ENCODE results near the gene DMRTC1. TPM values are rescaled to one million over a fixed set of nuclear protein-coding genes. Genes with fewer than 3 reads are reported as not detected.
"Not testable (repeated sequence)": the region's sequence is repeated elsewhere in the genome, so short reads cannot be mapped to it uniquely, and the experiment has no call there.

DMRTC1 gene
- total RNA-seq (2014; rRNA removed; shearing (Covaris generic); ENCODE audit: low replicate concordance): not detected in 2 replicates

- DNase-seq (ENCODE audit: low read depth); in situ Hi-C loops (cut with HindIII; ENCODE audit: low pct_unique_long_range_greater_than_20kb, low sequenced_read_pairs): not testable (repeated sequence)
Observed at GRCh38 chrX:72943819-72944169, at the start of gene DMRTC1. Gene DMRTC1 (minus strand): TSS chrX:72943837. CDS start chrX:72875694, 68,143 bp downstream.

- DNase-seq (ENCODE audit: low read depth); in situ Hi-C loops (cut with HindIII; ENCODE audit: low pct_unique_long_range_greater_than_20kb, low sequenced_read_pairs): not testable (repeated sequence)
Observed at GRCh38 chrX:72980894-72981469, 37.3 kb upstream of the DMRTC1 start.

GRCh38 chrX:72974885-72975284, 31.2 kb upstream of the DMRTC1 start:
- DNase-seq (ENCODE audit: low read depth); in situ Hi-C loops (cut with HindIII; ENCODE audit: low pct_unique_long_range_greater_than_20kb, low sequenced_read_pairs): not testable (repeated sequence)

- in situ Hi-C loops (cut with HindIII; ENCODE audit: low pct_unique_long_range_greater_than_20kb, low sequenced_read_pairs); DNase-seq (ENCODE audit: low read depth): not testable (repeated sequence)
Observed at GRCh38 chrX:72971859-72972258, 28.2 kb upstream of the DMRTC1 start.

- in situ Hi-C loops (cut with HindIII; ENCODE audit: low pct_unique_long_range_greater_than_20kb, low sequenced_read_pairs); DNase-seq (ENCODE audit: low read depth): not testable (repeated sequence)
Observed at GRCh38 chrX:72959971-72960370, 16.3 kb upstream of the DMRTC1 start.

- in situ Hi-C loops (cut with HindIII; ENCODE audit: low pct_unique_long_range_greater_than_20kb, low sequenced_read_pairs); DNase-seq (ENCODE audit: low read depth): not testable (repeated sequence)
Observed at GRCh38 chrX:72943035-72943818, 410 bp downstream of the DMRTC1 start.

- DNase-seq (ENCODE audit: low read depth); in situ Hi-C loops (cut with HindIII; ENCODE audit: low pct_unique_long_range_greater_than_20kb, low sequenced_read_pairs): not testable (repeated sequence)
Observed at GRCh38 chrX:72942272-72942671, 1.4 kb downstream of the DMRTC1 start.

GRCh38 chrX:72937906-72938305, 5.7 kb downstream of the DMRTC1 start, which contains the start of gene FAM236A:
Gene FAM236A (plus strand): TSS chrX:72938206. CDS start chrX:72938263, 57 bp downstream.
- in situ Hi-C loops (cut with HindIII; ENCODE audit: low pct_unique_long_range_greater_than_20kb, low sequenced_read_pairs); DNase-seq (ENCODE audit: low read depth): not testable (repeated sequence)

GRCh38 chrX:72936882-72937455, 6.7 kb downstream of the DMRTC1 start:
- DNase-seq (ENCODE audit: low read depth); in situ Hi-C loops (cut with HindIII; ENCODE audit: low pct_unique_long_range_greater_than_20kb, low sequenced_read_pairs): not testable (repeated sequence)

- in situ Hi-C loops (cut with HindIII; ENCODE audit: low pct_unique_long_range_greater_than_20kb, low sequenced_read_pairs): not testable (repeated sequence)
Observed at GRCh38 chrX:72936455-72936854, 7.2 kb downstream of the DMRTC1 start.

GRCh38 chrX:72932283-72932682, 11.4 kb downstream of the DMRTC1 start:
- DNase-seq (ENCODE audit: low read depth); in situ Hi-C loops (cut with HindIII; ENCODE audit: low pct_unique_long_range_greater_than_20kb, low sequenced_read_pairs): not testable (repeated sequence)

More at GRCh38 chrX:72936455-72936854, 7.2 kb downstream of the DMRTC1 start:
- DNase-seq (ENCODE audit: low read depth): not testable (repeated sequence)

- in situ Hi-C loops (cut with HindIII; ENCODE audit: low pct_unique_long_range_greater_than_20kb, low sequenced_read_pairs); DNase-seq (ENCODE audit: low read depth): not testable (repeated sequence)
Observed at GRCh38 chrX:72916096-72916495, 27.5 kb downstream of the DMRTC1 start.

GRCh38 chrX:72912315-72912714, 31.3 kb downstream of the DMRTC1 start, which contains the start of gene FAM236C:
Gene FAM236C (plus strand): TSS chrX:72912615. CDS start chrX:72912715, 100 bp downstream.
- DNase-seq (ENCODE audit: low read depth); in situ Hi-C loops (cut with HindIII; ENCODE audit: low pct_unique_long_range_greater_than_20kb, low sequenced_read_pairs): not testable (repeated sequence)

- DNase-seq (ENCODE audit: low read depth); in situ Hi-C loops (cut with HindIII; ENCODE audit: low pct_unique_long_range_greater_than_20kb, low sequenced_read_pairs): not testable (repeated sequence)
Observed at GRCh38 chrX:72889740-72890139, 53.9 kb downstream of the DMRTC1 start.

- in situ Hi-C loops (cut with HindIII; ENCODE audit: low pct_unique_long_range_greater_than_20kb, low sequenced_read_pairs); DNase-seq (ENCODE audit: low read depth): not testable (repeated sequence)
Observed at GRCh38 chrX:72882898-72883297, 60.7 kb downstream of the DMRTC1 start.

- in situ Hi-C loops (cut with HindIII; ENCODE audit: low pct_unique_long_range_greater_than_20kb, low sequenced_read_pairs); DNase-seq (ENCODE audit: low read depth): not testable (repeated sequence)
Observed at GRCh38 chrX:72837532-72837931, 106.1 kb downstream of the DMRTC1 start.

- DNase-seq (ENCODE audit: low read depth); in situ Hi-C loops (cut with HindIII; ENCODE audit: low pct_unique_long_range_greater_than_20kb, low sequenced_read_pairs): not testable (repeated sequence)
Observed at GRCh38 chrX:72830701-72831100, 112.9 kb downstream of the DMRTC1 start.
